PC-9 (cell line): ENCODE results near the gene KIF21B. TPM values are rescaled to one million over a fixed set of nuclear protein-coding genes. Genes with fewer than 3 reads are reported as not detected.

Experiments used
- BruUV-seq: library from RNA; stranded (reverse); fragments of 400-500 nt; replicated peaks from 2 replicates; lab custom pipeline; 2021; lab: Mats Ljungman, UMichigan
- CTCF ChIA-PET: fragments of 300-600 bp; sonication (Branson Sonifier 250); formaldehyde crosslinking; loops from one replicate; lab custom pipeline; 2022; ENCODE audit warnings: antibody characterized with exemption; lab: Charles Lee
- POLR2A ChIA-PET: fragments of 300-600 bp; sonication (Branson Sonifier 250); formaldehyde crosslinking; loops from one replicate; lab custom pipeline; 2022; ENCODE audit warnings: antibody characterized with exemption; ENCODE audit not compliant: unreplicated experiment; lab: Charles Lee
- DNase-seq, 2 experiments: peaks; one replicate each; pipeline versions ENCODE4 v3.0.0 to v3.0.0-alpha.2; 2015 to 2022; ENCODE audit warnings: mixed read lengths in 1 of 2
- H2AFZ ChIP-seq: fragments of 200-600 bp; sonication (generic); 2 replicates; pipeline ENCODE4 v1.8.1; 2017; ENCODE audit warnings: antibody characterized with exemption
- H3F3A ChIP-seq: fragments of 200-600 bp; sonication (generic); 2 replicates; pipeline ENCODE4 v1.8.1; 2017; ENCODE audit warnings: antibody characterized with exemption, mild to moderate bottlenecking, low read depth; ENCODE audit not compliant: insufficient read depth
- H3K27ac ChIP-seq: fragments of 200-600 bp; sonication (generic); 2 replicates; pipeline ENCODE4 v1.6.1; 2016; ENCODE audit warnings: mixed run types
- H3K27me3 ChIP-seq: fragments of 200-600 bp; sonication (generic); 2 replicates; pipeline ENCODE4 v1.6.1; 2016; ENCODE audit warnings: low read depth, mixed run types; ENCODE audit not compliant: insufficient read depth
- H3K36me3 ChIP-seq: fragments of 200-600 bp; sonication (generic); 2 replicates; pipeline ENCODE4 v1.6.1; 2016; ENCODE audit warnings: low read depth, mixed run types
- H3K4me1 ChIP-seq: fragments of 200-600 bp; sonication (generic); replicated peaks from 2 replicates; pipeline ENCODE4 v1.6.1; 2016; ENCODE audit warnings: mixed run types; ENCODE audit not compliant: insufficient read depth
- H3K4me2 ChIP-seq: fragments of 200-600 bp; sonication (generic); 2 replicates; pipeline ENCODE4 v1.6.1; 2017; ENCODE audit warnings: mixed run types
- H3K4me3 ChIP-seq: fragments of 200-600 bp; sonication (generic); 2 replicates; pipeline ENCODE4 v1.6.1; 2016; ENCODE audit warnings: mixed run types
- H3K79me2 ChIP-seq: fragments of 200-600 bp; sonication (generic); 2 replicates; pipeline ENCODE4 v1.6.1; 2017; ENCODE audit warnings: low read depth, mixed run types
- H3K9me2 ChIP-seq: fragments of 200-600 bp; sonication (generic); 2 replicates; pipeline ENCODE4 v1.8.1; 2017; ENCODE audit warnings: mild to moderate bottlenecking; ENCODE audit not compliant: insufficient read depth
- H3K9me3 ChIP-seq: fragments of 200-600 bp; sonication (generic); 2 replicates; pipeline ENCODE4 v1.8.1; 2016; ENCODE audit warnings: low read depth; ENCODE audit not compliant: insufficient read depth
- H4K20me1 ChIP-seq: fragments of 200-600 bp; sonication (generic); 2 replicates; pipeline ENCODE4 v1.8.1; 2017; ENCODE audit not compliant: insufficient read depth
- EZH2 ChIP-seq: fragments of 200-600 bp; sonication (generic); IDR thresholded peaks from 2 replicates; pipeline ENCODE4 v1.8.0; 2017; ENCODE audit warnings: antibody characterized with exemption, low read depth
- intact Hi-C: fragments of 100-400 bp; cut with micrococcal nuclease; formaldehyde crosslinking; loops from one replicate; pipeline ENCODE4 v1.10.0; 2022; ENCODE audit not compliant: unreplicated experiment
- total RNA-seq: library from RNA; stranded (reverse); gene quantifications from 2 replicates; pipeline ENCODE4 v1.2.3, GENCODE V29; 2021
- TF ChIP-seq, protein P1 (sequence below): fragments of 200-600 bp; sonication (generic); conservative IDR thresholded peaks from 2 replicates; pipeline ENCODE4 v1.6.1; 2017; ENCODE audit warnings: mixed run types, antibody characterized with exemption, mild to moderate bottlenecking, moderate library complexity

The KIF21B gene
- total RNA-seq, 1 experiment from 2014 or later, result 3.7 TPM

DNA sequence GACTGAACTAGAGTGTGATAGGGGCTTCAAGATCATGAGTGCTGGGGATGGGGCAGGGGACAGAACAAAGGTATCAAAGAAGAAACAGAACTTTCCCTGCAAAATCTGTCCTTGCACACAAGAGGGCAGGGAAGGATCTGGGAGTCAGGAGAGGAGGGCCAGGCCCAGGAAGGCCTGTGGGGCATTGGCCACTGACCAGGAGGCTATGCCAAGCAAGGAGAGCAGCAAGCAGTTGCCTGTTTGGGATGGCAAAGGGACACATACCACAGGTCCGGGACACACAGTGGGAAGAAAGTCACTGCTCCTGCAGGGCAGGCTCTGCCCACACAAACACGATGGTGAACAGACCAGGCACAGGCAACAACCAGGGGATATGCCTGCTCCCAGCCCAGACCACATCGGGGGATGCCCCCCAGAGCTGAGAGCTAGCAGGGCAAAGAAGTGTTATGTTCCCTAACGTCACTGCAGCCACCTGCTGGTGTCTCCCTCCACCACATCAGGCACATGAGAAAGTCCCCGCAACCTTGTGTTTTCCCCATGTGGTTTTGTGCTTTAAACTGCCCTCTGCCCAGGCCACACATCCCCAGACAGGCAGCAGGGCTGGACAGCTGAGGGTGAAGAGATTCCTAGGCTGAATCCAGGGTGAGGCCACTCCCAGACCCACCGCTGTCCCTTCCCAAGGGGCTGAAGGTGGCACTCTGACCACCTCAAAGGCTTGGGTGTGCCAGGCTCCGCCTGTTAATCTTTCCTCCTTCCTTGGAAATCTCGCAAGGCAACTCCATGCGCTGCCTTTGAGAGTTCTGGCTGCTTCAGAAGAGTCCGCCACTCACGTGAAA, 53.6 kb downstream of the KIF21B start:
- no peak for DNase-seq

DNA sequence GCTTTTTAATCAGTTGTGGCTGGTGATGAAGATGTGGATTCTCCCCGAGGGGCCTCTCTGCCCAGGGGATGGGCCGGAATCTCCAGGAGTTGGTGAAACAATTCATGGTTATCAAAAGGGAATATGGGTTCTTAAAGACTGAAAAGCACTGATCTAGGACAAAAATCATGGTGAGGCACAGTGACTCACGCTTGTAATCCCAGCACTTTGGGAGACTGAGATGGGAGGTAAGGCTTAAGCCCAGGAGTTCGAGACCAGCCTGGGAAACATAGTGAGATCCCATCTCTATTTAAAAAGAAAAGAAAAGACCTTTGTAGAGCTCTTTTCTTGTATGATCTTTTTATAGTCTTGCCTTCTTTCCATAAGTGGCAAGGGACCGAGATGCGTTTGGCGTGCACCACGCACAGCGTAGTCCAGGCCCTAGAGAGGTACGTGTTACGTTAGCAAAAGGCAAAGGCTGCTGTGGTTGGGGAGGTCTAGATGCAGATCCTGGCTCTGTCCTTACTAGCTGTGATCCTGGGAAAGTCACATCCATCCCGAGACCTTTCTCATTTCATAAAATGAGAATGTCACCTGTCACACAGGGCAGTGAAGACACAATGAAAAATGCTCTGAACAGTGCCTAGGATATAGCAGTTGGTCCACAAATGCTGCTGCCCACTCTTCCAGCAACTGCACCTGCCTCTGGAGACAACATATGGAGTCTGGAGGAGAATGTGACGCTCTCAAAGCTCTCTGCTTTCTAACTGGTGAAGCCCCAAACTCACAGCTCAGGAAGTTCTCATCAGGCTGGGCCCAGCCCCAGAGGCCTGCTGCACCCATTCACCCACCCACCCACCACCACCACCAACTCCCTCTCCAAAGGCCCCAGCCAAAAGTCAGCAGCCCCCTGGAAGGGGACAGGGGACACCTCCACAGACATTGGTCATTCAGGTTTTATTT, 54.8 kb downstream of the KIF21B start:
- no peaks in the 10 kb centered on the region for H3K79me2 ChIP-seq
- ChIA-PET CTCF (interaction anchor here (0.5 kb wide), 1 partner anchor 347 kb away, joined by 3 read pairs; no protein-coding TSS in a partner anchor), POLR2A (no interaction called here)
- H4K20me1 ChIP-seq, result no peaks in the 10 kb centered on the region
- peaks cover 18% of the 10 kb centered on the region for H3K4me1 ChIP-seq
- no peak for DNase-seq
- H3K27ac ChIP-seq, result no peak overlapping the region
- H3K36me3 ChIP-seq, result no peaks in the 10 kb centered on the region
- no peak overlapping the region for H3K4me3 ChIP-seq
- BruUV-seq, result no TSS peak
- no peaks in the 10 kb centered on the region for H3K9me2 ChIP-seq
- no peak overlapping the region for H3K4me2 ChIP-seq
- intact Hi-C loops, result no loop called here
- TF ChIP-seq EZH2, result no peak
- TF ChIP-seq, protein P1, sequence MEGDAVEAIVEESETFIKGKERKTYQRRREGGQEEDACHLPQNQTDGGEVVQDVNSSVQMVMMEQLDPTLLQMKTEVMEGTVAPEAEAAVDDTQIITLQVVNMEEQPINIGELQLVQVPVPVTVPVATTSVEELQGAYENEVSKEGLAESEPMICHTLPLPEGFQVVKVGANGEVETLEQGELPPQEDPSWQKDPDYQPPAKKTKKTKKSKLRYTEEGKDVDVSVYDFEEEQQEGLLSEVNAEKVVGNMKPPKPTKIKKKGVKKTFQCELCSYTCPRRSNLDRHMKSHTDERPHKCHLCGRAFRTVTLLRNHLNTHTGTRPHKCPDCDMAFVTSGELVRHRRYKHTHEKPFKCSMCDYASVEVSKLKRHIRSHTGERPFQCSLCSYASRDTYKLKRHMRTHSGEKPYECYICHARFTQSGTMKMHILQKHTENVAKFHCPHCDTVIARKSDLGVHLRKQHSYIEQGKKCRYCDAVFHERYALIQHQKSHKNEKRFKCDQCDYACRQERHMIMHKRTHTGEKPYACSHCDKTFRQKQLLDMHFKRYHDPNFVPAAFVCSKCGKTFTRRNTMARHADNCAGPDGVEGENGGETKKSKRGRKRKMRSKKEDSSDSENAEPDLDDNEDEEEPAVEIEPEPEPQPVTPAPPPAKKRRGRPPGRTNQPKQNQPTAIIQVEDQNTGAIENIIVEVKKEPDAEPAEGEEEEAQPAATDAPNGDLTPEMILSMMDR, result no peak
- H3K27me3 ChIP-seq, result no peaks in the 10 kb centered on the region
- no peaks in the 10 kb centered on the region for H3F3A ChIP-seq
- H3K9me3 ChIP-seq, result no peaks in the 10 kb centered on the region
- no peak overlapping the region for H2AFZ ChIP-seq

More for the DNA sequence above, 53.6 kb downstream of the KIF21B start:
- Histone ChIP-seq H3K4me3 (no peak overlapping the region), H3K27ac (no peak overlapping the region), H2AFZ (no peak overlapping the region), H3K79me2 (no peaks in the 10 kb centered on the region), H3K36me3 (no peaks in the 10 kb centered on the region), H3F3A (no peaks in the 10 kb centered on the region), H3K27me3 (no peaks in the 10 kb centered on the region), H3K9me2 (no peaks in the 10 kb centered on the region), H3K4me2 (no peak overlapping the region), H3K4me1 (peaks cover 24% of the 10 kb centered on the region), H3K9me3 (no peaks in the 10 kb centered on the region), H4K20me1 (no peaks in the 10 kb centered on the region)
- POLR2A ChIA-PET, result no interaction called here
- intact Hi-C loops, result loop anchor here (5.0 kb wide), 1 partner anchor 252 kb away; no protein-coding TSS in a partner anchor
- BruUV-seq, result no TSS peak
- TF ChIP-seq, protein P1, result no peak
- no peak for TF ChIP-seq EZH2
- CTCF ChIA-PET, result interaction anchor here (0.5 kb wide), 1 partner anchor 51 kb away, joined by 5 read pairs; no protein-coding TSS in a partner anchor

DNA sequence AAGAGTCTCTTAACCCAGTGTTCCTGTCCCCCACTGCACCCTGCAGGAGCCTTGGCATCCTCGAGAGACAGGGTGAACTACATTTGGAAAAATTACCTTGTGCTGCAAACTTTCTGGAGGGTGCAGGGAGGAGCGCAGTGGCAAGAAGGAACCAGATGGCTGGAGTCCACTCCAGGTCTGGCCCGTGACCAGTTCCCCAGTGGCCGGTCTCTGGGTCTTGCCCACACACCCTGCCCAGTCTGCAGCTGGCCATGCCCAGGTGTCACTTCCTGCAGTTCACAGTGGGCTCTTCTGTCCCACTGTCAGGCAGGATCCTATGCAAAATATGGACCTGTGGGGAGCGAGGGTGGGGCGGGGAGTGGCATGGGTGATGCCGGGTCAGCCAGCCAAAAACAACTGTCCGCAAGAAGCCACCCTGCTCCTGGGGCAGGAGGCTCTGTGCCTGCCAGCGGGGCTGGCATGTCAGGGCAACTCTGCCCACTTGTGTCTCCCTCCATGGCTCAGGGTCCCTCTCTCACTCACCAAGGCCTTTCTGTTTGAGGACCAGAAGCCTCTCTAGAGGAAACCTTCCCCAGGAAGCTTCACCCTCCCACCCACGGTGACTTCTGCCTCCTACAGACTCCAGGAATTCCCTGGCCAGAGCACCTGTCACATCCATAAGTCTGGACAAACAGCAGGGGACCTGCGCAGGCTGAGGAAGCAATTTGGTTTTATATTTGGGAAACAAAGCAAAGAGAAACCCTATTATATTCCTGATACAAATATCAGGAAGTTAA, 55.6 kb downstream of the KIF21B start:
- ChIA-PET POLR2A (no interaction called here), CTCF (no interaction called here)
- no TSS peak for BruUV-seq

More for the DNA sequence above, 55.6 kb downstream of the KIF21B start:
- Histone ChIP-seq H3K27ac (no peak overlapping the region), H4K20me1 (no peaks in the 10 kb centered on the region), H3K4me2 (no peak overlapping the region), H3K36me3 (no peaks in the 10 kb centered on the region), H3K9me2 (no peaks in the 10 kb centered on the region), H2AFZ (no peak overlapping the region), H3K79me2 (no peaks in the 10 kb centered on the region), H3K4me3 (no peak overlapping the region), H3K4me1 (peaks cover 9% of the 10 kb centered on the region), H3K27me3 (no peaks in the 10 kb centered on the region), H3F3A (no peaks in the 10 kb centered on the region), H3K9me3 (no peaks in the 10 kb centered on the region)
- intact Hi-C loops, result no loop called here
- no peak for DNase-seq
- no peak for TF ChIP-seq EZH2
- TF ChIP-seq, protein P1, result no peak
